NCI-H526 treated with DMSO at 0.1 percent for 48 hours (cell line): Measurements from ENCODE around the gene TGM2.

Experiments used
- DNase-seq: peaks from one replicate; lab custom pipeline; 2025; lab: John Stamatoyannopoulos, UW

The TGM2 gene

DNA sequence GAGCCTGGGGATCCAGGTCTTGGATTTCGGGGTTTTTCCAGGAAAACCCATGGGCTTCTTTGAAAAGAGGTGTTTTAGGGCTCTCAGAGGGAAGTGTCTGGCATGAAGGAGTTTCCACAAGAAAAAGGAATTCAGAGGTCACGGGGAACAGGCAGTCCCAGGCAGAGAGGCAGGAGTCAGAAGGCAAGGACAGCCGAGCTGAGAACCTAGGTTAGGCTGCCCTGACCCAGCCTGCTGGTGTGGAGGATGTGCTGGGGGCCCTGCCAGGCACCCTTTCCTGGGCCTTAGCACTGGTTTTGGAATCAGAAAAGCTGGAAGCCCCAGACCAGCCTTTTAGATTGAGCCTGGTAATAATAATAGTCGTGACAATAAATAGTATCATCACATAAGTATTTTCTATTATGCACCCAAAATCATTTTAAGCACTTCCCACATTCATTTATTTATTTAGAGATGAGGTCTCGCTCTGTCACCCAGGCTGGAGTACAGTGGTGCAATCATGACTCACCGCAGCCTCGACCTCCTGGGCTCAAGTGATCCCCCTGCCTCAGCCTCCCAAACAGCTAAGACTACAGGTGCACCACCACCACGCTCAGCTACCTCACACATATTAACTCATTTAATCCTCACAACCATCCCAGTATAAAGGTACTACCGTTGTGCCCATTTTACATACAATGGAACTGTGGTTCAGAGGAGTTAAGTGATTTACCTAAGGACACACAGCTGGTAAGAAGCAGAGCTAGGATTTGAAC lies 19.9 kb downstream of the TGM2 start:
- no peak for DNase-seq

- no peak for DNase-seq
Observed at GRCh38 chr20:38144598-38144973, 20.5 kb downstream of the TGM2 start.

- DNase-seq: no peak
Observed at GRCh38 chr20:38143646-38144554, 21.2 kb downstream of the TGM2 start.

- DNase-seq: no peak
Observed at GRCh38 chr20:38143238-38143645, 21.8 kb downstream of the TGM2 start.

DNA sequence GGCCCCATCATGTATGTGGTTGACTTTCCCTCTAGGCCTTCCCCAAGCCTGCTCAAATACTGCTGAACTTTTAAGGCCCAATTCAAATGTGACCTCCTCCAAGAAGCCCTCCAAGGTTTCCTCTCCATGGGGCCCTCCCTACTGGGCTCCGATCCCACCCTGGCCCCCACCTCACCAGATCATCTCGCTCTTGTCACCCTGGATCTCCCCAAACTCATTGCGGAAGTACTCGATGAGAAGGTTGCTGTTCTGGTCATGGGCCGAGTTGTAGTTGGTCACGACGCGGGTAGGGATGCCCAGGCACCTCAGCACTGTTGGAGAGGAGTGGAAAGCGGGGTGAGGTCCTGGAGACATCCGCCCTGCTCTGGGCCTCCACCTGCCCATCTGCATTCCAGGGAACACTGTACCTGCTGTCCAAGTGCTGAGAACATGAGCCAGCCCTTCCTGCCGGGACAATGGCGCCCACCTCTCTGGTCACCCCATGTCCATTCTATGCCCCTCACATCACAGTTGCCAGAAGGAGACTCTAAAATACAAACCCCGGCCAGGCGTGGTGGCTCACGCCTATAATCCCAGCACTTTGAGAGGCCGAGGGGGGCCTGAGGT lies 23.1 kb downstream of the TGM2 start:
- no peak for DNase-seq

DNA sequence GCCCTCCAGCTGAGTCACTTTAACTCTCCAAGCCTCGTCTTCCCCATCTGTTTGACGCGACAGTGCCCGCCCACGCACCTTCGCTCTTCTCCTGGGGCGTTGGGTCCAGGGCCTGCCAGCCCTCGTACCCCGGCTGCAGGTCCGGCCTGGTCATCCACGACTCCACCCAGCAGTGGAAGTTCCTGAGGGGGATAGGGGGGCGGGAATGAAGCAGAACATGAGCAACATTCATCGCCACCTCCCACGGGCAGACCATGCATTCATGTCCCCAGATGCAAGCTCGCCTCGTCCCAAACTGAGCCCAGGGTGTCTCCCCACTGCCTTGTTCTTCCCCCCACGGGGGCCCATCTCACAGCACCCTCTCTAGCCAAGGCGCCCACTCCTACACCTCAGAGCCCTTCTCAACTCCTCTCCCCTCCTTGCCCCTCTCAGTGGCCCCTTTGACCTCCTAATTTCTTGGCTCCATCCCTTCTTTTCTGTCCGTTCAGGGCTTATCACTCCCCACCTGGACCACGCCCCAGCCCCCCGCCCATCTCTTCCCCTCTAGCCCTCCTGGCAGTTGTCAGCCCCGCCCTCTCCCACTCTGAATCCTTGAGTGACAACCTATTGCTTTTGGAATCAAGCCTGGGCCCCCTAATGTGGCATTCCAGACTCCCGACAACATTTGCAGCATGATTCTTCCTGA lies 23.7 kb downstream of the TGM2 start:
- DNase-seq: no peak

DNA sequence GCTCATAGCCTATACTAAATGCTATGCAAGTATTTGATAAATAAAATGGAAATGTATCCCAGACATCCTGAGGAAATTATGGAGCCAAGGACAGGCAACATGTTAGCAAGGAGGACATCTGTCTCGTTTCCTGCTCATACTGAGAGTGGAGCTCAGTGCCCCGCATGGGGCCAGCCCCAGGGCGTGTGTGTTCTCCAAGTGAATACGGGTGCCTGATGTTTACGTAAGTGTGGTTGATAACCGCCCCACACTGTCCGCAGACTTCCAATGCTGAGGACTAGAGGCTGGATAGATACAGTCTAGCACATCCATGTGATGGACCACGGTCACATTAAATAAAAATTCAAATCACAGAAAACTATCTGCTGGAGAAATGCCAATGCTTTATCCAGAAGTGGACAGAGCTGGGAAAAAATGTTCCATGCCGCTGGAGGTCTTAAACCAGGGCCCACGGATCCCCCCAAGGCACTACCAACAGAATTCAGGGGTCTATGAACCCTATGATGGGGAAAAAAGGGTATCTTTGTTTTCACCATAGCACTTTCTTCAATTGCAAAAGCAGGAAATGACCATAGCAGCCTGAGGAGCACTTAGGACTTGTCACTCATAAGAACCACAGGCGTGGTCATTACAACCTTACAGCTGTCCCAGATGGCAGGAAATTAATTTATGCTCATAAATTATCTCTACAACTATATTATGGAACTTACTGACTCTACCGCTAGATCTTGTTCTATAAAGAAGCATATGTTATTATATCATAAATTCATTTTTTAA lies 24.9 kb downstream of the TGM2 start:
- DNase-seq: no peak

GRCh38 chr20:38139156-38139912 lies 25.7 kb downstream of the TGM2 start:
- DNase-seq: no peak

DNA sequence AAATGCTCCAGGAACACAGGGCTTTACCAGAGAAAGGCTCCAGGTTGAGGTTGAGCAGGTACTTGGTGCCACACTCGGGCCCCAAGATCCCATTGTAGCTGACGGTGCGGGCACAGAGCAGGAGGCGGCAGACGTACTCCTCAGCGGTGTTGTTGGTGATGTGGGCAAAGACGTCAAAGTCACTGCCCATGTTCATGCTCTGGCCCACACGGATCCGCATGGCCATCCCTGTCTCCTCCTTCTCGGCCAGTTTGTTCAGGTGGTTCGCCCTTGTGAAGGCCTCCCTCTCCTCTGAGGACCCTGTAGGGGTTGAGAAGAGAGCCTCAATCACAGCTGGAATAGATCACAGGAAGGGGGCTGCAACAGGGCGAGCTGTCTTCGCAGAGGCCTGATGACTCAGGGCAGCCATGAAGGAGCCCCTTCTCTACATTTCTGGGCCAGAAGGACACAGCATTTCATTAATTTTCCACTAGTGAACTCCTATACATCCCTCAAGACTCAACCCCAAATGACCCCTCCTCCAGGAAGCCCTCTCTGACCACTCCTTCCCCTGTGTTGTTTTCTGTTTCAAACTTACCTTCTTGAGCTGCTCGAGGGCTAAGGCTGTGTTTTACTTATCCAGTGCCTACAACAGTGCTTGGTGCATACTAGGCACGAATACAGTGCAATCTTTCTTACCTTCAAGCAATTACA lies 26.8 kb downstream of the TGM2 start:
- no peak for DNase-seq

DNA sequence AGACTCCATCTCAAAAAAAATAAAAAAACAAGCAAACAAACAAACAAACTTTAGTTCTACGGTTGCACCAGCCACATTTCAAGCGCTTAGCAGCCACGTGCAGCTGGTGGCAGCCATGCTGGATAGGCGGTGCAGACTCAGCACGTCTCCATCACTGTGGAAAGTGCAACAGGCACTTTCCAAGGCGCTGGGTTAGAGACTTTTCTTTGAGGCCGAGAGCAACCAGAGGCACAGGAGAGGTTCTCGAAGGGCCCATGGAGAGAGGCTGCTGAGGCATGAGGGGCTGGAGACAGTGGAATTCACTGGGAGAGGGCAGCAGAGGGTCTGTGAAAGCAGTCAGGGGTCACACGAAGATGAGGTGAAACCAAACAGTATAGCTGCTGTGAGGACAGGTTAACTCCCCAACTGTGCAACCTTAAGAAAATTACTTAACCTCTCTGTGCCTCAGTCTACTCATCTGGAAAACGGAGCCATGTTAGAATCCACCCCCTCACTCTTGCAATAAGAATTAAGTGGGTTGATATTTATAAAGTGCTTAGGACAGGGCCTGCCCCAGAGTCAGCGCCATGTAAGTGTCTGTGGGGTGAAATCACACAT lies 27.5 kb downstream of the TGM2 start:
- DNase-seq: no peak

DNA sequence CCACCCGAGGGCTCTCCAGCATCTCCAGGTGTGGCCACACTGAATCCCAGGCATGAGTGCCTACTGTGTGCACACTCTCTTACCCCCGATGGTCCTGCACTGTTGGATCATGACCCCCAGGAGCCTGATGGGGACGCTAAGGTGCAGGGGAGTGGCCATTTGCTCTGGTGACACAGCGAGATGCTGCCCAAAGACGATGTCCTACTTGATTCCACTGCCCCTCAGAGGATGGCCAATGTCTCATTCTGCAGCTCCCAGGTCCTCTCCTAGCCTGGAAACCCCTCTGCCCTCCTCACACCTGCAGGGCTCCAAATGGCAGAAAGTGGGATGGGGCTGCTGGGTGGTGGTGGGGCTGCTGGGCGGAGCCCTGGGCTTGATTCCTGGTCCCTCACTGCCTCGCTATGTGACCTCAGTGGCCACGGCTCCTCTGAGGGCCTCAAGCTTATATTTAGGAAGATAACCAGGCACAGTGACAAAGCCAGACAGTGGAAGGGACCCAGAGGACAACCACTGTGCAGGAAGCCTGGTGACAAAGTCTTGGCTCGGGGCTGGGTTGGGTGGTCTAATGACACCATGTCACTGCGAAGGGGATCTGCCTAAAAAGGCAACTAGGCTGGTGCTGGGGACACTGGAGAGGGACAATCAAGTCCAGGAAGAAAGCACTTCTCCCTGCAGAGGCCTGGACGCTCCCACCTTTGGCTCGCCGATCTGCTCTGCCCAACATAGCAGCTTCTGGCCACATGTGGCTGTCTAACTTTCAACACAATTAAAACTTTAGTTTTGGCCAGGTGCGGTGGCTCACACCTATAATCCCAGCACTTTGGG lies 28.4 kb downstream of the TGM2 start:
- DNase-seq: no peak

DNA sequence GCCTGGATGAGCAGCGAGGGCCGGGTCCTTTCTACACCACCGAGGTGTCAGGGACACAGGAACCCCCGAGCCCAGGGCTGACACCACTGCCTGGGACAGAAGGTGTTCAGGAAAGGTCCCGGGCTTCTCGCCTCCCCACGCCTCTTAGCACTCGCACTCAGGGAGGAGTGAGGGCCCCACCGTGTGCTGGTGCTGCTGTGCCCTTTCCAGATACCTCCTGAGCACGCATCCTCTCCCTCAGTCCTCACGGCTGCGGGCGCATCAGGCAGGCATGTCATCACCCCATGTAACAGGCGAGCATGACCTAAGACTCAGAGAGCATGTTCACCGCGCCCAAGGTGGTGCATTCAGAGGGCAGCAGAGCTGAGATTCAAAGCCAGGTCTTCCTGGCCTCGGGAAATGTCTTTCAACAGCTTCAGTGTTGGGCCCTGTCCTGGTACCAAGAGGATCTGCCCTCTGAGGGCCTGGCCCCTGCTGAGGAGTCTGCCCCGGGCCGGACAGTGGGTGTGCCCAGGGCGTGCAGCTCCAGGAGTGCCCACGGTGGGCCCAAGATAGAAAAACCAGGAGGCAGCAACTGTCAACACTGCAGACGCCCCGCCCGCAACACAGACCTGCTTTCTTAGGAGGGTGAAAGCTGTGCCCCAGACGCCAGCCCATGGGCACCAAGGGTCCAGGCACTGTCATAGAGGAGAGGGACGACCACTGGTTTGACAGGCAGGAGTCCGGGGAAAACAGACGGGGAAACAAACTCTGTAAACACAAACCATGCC lies 29.2 kb downstream of the TGM2 start:
- DNase-seq: no peak

DNA sequence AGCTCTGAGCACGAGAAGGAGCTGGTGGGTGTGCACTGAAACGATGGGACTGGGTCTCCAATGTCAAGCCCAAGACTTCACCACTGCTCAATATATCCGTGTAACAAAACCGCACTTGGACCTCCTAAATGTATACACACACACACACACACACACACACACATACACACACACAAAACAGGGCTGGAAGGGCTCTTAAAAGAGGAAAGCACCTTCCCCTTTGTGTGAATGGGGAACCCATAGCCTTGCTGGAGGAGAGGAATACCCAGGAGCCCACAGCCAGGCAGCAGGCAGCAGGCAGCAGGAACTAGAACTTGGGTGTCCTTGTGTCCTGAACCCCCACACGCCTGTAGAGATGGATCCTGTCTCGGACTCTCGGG lies 29.8 kb downstream of the TGM2 start:
- no peak for DNase-seq

DNA sequence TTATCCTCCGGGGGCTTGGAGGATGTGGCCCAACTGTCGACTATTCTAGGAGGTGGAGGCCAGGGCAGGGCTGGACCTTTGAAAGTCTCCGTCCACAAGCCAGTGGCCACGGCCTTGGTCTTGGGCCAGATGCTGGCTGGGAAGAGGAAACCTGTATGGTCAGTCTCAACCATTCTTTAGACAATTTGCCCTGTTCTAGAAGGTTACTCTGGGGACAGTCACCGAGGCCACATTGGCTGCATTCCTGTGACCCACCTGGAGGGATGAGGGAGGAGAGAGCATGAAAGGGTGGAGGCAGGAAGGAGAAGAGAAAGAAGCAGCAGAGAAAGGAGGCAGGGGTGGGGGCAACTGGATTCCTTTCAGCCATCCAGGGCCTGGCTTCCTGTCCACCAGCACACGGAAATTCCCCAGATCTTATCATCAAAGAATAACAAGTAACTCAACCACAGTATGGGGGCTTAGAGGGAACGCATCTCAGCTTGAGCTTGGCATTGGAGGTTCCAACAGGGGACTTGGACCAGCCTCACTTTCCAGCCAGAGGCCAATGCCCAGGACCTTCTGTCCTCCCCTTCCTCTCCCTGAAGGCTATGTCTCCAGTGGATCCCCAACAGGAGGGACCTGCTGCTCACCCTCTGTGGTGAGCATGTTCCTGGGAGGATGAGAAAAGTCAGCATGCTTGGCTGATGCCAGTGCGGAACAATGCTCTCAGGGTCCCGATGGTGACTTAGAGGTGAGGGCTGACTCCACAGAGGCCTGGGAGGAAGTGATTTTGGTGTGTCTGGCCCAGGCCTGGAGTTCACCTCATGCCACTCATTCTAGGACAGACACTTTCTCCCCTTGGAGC lies 30.4 kb downstream of the TGM2 start:
- DNase-seq: no peak

DNA sequence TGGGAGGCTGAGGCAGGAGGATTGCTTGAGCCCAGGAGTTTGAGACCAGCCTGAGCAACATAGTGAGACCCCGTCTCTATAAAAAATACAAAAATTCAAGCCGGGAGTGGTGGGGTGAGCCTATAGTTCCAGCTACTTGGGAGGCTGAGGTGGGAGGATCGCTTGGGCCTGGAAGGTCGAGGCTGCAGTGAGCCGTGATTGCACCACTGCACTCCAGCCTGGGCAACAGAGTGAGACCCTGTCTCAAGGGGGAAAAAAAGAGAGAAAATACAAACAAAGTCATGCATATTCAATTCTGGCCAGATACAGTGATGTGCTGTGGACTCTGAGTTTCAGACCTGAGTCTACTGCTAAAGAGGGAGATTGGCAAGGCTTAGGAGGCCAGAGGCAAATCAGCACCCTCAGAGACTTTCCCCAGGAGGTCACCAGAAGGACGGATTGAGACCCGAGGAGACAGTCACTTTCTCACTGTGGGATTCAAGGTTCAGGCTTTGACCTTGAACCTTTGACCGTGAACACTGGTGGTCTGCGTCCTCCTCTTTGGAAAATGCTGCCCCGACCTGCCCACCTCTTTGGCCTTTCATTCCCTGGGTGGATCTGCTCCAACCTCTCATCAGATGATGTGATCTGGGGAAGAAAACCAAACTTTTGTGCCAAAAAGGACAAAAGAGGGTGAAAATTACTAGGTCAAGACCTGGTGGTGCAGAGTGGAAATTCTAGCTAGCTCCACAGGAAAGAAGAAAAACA lies 31.2 kb downstream of the TGM2 start:
- no peak for DNase-seq

GRCh38 chr20:38132910-38133501 lies 32.1 kb downstream of the TGM2 start:
- no peak for DNase-seq
